AG09319 (cell line): ENCODE measurements around the gene TAF4B.

ENCODE experiments used
- DNase-seq: peaks from one replicate; pipeline ENCODE4 v3.0.0-alpha.2; 2010; ENCODE audit warnings: low read depth; ENCODE audit errors: extremely low read depth
- TF ChIP-seq, protein P1 (sequence below): IDR thresholded peaks from 2 replicates; pipeline ENCODE4 v1.5.1; 2011; ENCODE audit warnings: low read depth, mild to moderate bottlenecking, inconsistent platforms, low read length, moderate library complexity

Gene TAF4B

GRCh38 chr18:26271917-26272549, 45.8 kb downstream of the TAF4B start:
- no peak for DNase-seq
- TF ChIP-seq, protein P1, sequence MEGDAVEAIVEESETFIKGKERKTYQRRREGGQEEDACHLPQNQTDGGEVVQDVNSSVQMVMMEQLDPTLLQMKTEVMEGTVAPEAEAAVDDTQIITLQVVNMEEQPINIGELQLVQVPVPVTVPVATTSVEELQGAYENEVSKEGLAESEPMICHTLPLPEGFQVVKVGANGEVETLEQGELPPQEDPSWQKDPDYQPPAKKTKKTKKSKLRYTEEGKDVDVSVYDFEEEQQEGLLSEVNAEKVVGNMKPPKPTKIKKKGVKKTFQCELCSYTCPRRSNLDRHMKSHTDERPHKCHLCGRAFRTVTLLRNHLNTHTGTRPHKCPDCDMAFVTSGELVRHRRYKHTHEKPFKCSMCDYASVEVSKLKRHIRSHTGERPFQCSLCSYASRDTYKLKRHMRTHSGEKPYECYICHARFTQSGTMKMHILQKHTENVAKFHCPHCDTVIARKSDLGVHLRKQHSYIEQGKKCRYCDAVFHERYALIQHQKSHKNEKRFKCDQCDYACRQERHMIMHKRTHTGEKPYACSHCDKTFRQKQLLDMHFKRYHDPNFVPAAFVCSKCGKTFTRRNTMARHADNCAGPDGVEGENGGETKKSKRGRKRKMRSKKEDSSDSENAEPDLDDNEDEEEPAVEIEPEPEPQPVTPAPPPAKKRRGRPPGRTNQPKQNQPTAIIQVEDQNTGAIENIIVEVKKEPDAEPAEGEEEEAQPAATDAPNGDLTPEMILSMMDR = no peak

GRCh38 chr18:26277374-26277773, 51.1 kb downstream of the TAF4B start:
- TF ChIP-seq, protein P1 = no peak
- no peak for DNase-seq

DNA sequence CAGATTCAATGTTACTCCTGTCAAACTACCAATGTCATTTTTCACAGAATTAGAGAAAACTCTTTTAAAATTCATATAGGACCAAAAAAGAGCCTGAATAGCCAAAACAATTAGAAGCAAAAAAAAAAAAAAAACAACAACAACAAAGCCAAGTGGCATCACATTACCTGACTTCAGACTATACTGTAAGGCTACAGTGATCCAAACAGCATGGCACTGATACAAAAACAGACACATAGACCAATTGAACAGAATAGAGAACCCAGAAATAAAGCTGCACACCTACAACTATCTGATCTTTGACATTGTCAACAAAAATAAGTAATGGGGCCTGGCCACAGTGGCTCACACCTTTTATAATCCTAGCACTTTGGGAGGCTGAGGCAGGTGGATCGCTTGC, 53.2 kb downstream of the TAF4B start:
- no peak for DNase-seq
- TF ChIP-seq, protein P1 = no peak

- no peak for DNase-seq
- TF ChIP-seq, protein P1 = no peak
Measured at GRCh38 chr18:26286008-26286407, 59.8 kb downstream of the TAF4B start.

DNA sequence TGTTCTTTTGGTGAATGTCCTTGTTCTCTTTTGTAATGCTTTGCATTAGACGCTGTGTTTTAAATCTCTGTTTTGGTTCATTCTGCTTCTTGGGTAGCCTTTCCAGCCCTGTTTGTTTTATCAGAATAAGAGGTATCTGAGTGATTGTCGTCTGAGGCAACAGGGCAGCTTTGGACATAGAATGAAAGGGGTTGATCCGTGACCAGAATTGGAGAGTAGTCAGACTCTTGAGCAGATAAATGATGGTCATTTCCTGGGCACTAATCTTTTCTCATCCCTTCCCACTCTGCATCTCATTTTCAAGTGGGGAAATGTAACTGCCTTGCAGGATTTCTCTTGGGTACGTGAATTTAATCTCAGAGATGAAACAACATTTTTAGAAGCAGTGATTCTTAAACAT, 61.4 kb downstream of the TAF4B start:
- TF ChIP-seq, protein P1 = no peak
- no peak for DNase-seq

DNA sequence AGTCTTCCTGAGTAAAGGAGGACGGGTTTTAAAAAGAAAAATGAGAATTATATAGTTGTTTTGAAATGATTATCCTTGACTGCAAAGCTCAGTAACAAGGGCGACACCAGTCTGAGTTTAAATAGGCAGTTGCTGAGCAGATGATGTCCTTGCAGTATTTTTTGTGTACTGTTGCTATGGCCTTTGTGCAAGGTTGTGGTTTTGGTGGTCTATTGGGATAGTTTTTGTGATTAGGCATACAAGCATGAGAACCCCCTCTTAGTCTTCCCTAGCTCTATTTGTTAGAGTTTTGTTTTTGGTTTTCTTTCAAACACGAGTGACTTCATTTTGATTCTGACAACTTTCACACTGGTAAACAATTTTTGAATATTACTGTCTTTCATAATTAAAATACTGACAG, 64.1 kb downstream of the TAF4B start:
- TF ChIP-seq, protein P1 = no peak

DNA sequence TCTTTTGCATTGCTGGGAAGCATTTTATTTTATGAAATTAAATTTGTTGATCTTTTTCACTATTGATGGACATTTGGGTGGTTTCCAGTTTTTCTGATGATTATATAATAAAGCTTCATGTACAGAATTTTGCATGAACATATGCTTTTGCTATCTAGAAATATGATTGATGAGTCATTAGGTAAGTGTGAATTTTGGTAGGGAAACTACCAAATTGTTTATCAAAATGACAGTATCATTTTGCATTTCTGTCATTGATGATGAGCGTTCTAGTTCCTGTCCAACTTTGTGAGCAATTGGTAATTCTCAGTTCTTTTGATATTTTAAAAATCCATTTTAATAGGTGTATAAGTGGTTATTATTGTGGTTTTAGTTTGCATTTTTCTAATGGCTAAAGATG, 67.7 kb downstream of the TAF4B start:
- DNase-seq = no peak
- TF ChIP-seq, protein P1 = no peak

More for the DNA sequence above, 64.1 kb downstream of the TAF4B start:
- DNase-seq = no peak
